GM18526 (cell line): Measurements from ENCODE around the gene CMC1.

ENCODE experiments used
- POLR2A ChIP-seq: IDR thresholded peaks from 3 replicates; pipeline ENCODE4 v1.6.1; 2011; ENCODE audit not compliant: insufficient read length; ENCODE audit errors: extremely low read depth

The CMC1 gene

DNA sequence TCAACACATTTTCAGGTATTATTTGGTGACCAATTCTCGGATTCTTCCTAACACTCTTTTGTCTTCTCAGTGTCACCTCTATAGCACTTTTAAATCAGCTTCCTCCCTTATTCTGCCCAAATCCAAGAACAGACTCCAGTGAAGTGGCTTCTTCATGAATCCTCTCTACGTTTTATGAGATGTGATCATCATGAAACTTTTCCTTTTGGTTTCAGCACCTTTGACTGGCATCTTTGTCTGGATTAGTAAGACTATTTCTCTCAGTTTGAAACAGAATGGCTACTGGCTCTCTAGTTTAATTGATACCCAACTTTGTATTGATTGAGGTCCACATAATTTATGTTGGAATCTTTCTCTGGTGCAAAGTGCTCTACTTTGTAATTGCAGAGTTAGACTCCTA, 45.6 kb downstream of the CMC1 start:
- no peak for TF ChIP-seq POLR2A

DNA sequence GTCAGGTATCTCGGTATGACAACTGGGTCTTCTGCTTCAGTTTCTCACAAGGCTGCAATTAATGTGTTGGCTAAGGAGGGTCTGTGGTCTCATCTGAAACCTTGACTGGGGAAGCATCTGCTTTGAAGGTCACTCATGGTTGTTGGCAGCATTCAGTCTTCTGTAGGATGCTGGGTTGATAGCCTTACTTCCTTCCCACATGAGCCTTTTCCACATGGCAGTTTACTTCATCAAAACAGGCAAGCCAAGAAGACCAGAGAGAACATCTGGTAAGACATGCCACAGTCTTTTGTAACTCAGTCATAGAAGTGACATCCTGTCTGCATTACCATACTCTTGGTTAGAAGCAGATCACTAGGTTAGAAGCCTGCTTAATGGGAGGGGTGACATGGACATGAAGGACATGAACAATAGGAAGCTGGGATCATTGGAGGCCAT, 49.5 kb downstream of the CMC1 start:
- TF ChIP-seq POLR2A: no peak

DNA sequence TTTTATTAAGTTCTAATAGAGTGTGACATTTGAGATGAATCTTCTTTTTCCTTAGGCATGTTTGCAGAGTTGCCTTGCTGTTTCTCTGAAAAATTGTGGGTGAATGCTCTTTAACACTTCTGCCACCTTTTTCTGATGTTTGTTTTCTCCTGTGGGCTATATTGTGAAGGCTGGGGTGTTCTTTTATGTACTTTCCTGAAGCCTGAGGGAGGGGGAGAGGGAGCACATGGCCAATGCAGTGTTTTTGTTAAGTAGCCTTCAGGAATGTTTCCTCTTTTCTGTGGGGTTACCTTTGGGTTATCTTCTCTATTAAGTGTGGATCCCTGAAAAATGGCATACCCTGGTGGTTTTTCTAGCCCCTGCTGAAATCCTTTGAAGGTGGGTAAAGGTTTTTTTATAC, 50.2 kb downstream of the CMC1 start:
- TF ChIP-seq POLR2A: no peak

DNA sequence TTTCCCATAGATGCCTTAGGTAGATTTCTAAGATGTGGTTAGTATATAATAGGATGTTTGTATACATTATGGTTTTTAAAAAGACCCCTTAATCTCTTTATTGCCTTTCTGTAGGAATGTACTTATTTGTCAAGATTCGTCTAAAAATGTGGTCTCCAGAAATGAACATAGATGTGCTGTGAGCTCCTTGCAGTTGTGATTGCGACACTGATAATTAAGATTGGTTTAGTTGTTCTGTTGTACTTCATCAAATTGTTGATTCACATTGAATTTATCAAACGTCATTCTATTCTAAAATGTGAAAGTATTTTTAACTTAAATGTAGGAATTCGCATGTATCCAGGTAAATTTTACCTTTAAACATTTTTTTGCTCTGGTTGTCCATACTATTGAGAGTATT, 51.2 kb downstream of the CMC1 start:
- no peak for TF ChIP-seq POLR2A

DNA sequence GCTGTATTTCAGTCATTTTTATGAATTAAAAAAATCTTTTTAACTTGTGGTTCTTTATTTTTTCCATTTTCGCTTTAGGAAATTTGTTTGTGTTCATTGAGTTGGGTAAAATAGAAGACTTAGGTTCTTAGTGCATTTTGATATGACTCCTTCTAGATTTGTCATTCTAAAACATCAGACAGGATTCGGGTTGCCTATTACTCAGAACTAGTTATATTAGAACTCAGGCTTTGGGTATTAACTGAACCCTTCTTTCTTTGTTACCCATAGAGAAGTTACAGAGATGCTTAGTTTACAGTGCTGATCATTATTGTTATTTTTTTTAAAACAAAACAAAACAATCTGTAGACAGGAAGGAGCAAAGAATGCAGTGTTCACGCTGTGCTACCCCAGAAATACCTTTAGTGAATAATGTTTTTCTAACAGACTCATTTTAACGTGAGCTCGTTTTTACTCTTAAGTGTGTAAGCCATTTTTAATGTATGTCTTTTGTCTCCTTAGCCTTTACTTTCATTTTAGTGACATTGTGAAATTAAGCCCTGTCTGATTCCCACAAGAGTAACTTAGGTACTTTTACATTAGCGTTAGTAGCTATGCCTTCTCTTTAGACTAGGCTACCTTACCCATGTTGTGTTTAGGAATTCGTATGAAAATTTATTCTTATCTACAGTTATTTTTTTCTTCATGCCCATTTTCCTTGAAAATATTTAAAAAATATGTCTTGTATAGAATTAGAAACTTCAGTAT, 53.4 kb downstream of the CMC1 start:
- TF ChIP-seq POLR2A: no peak

DNA sequence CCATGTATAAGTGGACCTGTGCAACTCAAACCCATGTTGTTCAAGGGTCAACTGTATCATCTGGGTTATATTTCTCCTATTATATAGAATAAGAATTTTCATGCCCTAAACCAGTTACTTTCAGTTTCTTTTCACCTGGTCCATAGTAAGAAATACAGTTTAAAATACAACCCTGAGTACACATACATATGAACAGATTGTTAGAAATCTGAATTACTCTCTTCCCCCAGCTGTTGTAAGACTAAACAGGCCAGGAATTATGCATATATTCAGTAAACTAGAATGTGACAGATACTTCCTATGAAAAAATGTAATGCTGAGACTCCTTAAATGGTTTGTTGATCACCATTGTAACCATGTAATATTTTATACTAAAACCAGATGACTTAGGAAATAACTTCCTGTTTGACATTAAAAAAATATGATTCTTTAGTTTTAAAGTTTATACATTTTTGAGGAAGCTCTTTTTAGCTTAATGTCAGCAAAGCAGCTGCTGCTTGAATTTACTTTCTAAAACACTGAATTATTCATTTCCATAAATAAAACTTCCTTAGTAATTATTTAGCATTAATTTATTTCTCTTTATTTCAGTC, 54.6 kb downstream of the CMC1 start:
- no peak for TF ChIP-seq POLR2A

DNA sequence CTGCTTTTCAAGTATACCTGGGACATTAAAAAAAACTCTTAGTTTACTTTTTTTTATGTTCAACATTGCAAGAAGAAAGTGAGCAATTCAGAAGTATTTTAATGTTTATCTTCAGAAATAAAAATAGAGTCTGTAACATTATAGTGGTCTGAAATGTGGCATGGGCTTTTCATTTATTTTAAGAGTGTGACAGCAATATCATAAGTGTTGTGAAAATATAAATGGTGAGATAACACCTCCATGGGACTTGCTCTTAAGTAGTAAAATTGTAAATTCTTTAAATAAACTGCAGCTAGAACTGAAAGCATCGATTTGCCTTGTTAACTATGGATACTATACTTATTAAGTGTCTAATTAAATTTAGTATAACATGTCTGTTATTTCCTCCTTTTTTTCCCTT, 58.3 kb downstream of the CMC1 start:
- TF ChIP-seq POLR2A: no peak

DNA sequence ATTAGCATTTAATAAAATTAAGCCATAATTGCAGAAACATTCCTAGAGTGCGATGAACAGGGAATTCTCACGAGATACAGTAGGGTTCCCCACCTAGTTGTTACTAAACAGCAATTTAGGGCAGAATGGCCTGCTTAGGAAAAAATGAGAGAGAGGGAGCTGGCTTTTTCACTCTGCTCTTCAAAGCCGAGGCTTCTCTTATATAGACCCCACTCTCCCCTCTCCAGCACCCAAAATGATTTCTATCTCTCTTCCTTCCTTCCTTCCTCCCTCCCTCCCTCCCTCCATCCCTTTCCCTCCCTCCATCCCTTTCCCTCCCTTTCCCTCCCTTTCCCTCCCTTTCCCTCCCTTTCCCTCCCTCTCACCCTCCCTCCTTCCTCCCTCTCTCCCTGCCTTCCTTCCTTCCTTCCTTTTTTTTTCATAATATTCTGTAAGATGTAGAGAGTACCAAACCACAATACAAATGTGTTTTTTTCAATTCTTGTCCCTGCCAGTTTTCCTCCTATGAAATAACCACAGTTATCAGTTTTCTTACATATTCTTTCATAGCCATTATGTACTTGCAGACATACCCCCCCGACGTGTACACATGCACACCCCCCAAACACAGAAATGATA, 59.0 kb downstream of the CMC1 start:
- no peak for TF ChIP-seq POLR2A

DNA sequence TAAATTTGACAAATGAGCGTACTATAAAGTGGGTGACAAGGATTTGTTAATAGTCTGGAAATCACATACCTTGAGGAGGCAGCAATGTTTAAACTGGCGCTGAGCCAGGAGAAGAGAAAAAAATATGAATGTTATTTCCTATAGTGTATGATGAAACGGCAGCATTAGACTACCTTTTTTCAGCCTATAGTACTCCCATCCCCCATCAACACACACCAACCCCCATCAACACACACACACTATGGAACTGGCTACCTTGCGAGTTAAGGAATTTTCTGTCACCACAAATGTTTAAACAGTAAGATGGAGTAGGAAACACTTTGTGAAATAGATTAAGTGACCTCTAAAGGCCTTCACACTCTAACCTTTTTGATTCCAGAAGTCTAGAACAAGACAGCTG, 60.3 kb downstream of the CMC1 start:
- no peak for TF ChIP-seq POLR2A

DNA sequence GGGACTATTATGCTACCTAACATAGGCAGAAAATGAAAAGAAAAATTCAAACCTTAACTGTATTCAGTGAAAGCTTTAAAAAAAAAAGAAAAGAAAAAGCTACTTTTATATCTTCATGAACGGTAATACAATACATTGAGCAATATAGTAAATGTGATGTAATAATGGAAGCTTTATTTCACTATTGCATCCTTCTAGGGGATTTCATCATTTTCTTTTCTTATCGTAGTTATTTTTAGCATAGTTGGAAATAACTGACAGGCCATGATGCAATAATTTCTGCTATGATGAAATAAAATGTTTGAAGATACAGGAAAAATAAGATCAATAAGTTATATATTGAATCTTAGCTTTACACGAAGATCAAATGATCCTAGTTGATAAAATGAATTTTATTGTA, 66.8 kb downstream of the CMC1 start:
- TF ChIP-seq POLR2A: no peak

DNA sequence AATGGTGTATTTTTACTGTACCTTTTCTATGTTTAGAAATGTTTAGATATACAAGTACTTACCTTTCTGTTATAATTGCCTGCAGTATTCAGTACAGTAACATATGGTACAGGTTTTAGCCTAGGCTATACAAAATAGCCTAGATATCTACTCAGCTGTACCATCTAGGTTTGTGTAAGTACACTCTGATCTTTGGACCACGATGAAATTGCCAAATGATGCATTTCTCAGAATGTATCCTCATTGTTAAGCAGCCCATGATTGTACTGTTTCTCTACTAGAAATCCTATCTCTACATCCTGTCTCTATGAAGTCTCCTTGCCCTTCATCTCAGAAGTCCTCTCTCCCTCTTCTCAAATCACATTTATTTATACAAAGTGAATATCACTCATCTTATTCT, 74.3 kb downstream of the CMC1 start:
- TF ChIP-seq POLR2A: no peak

DNA sequence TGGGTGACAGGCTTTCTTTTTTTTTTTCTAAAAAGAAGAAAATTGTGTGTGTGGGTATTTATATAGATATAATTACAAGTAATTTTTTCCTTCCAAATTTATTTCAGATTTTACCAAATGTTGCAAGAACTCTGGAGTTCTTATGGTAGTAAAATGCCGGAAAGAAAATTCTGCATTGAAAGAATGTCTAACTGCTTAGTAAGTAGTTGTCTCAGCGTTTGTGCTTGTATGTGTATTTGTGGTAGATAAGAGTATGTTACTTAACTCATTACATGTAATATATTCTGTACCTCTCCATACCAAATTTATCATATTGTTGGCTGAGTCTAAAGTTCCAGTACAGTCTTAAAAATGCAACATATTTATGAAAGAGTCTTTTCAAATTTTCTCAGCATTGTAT, 74.8 kb downstream of the CMC1 start:
- no peak for TF ChIP-seq POLR2A

DNA sequence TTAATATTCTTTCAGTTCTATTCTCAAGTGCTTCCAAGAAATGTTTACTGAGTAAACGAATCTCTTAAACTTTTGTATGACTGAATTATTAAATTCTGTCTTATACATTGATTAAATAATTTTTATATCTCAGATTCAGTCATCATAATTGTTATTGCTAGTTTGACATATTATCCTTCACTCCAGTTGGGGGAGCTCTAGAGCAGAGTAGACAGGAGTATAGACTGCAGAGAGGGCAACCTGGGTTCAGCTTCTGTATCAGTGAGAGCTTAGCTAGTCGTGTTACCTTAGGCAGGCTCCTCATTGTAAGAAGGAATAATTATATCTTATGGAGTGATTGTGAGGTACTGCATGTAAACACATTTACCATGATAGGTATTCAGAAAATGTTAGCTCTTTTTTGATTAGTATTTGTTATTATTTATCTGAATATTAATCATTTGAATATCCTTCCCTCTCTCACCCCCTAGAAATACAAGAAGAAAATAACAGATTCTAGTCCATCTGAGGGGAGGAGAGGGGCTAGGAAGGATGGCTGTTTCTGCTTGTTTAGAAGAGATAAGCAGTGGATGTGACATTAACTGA, 76.1 kb downstream of the CMC1 start:
- no peak for TF ChIP-seq POLR2A

DNA sequence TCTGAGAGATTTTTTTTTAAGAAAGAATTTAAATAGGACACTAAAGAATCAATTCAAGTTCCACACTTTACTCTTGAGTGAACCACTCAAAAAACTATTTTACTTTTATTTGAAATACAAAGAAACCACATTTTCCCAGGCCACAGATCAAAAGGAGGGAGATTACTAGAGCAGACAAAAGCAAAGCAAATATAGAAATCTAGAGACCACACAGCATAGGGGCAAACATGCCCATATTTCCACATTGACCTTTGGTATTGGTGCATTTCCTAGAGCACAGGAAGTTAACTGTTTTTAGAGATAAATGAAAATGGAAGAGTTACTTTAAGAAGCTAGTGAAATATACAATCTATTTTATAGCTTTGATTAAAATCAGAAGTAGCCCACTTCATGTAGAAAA, 79.6 kb downstream of the CMC1 start:
- no peak for TF ChIP-seq POLR2A

DNA sequence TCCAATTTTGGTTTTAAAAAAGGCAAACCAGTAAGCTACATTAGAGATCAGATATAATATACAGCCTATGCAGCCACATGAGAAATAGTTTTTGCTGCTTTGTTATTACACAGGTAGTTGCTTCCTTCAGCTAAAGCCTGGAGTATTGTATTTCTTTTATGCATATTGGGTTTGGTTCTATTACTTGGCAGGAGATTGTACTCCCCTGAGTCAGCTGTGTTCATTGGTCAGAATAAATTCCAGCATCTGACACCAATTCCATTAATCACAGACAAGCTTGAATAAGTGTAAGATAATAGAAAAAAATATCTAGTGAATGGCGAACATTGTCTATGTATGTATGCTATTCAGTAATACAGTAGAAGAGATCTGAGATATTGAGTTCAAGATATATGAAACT, 81.0 kb downstream of the CMC1 start:
- no peak for TF ChIP-seq POLR2A

DNA sequence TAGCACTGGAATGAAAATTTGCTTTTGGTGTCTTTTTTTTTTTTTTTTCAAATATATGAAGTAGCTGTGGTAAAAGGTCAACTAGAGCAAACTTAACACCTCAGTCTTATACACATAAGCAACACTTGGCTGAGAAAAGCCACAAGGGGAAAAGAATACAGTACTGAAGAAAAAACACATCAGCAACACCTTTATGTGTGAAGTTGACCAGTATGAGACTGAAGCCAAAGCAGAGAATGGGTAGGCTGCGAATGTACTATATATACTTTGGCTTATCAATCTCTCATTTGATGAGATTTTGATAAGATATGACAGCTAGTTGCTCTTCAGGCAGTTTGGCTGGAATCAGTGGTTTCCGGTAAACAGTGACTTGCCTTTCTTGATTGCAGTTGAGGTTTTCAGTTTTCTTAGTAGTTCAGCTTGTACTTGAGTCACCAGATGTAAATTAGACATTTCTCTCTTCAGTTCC, 85.1 kb downstream of the CMC1 start:
- no peak for TF ChIP-seq POLR2A
